Measurements from ENCODE around the gene ACOX1. TPM values are rescaled to one million over a fixed set of nuclear protein-coding genes. Genes with fewer than 3 reads are reported as not detected.

Gene ACOX1
- total and polyA plus RNA-seq, 2 experiments from 2014 or later: 17.4 to 36.3 TPM

GRCh38 chr17:75965468-75965867 is 13.5 kb downstream of the ACOX1 start:
- TF ChIP-seq EZH2phosphoT487 (IDR thresholded peaks at IDR 0.05; ENCODE audit: insufficient read depth, low read depth) (no peak), EZH2 (IDR thresholded peaks at IDR 0.05; ENCODE audit: insufficient read depth, poor library complexity, severe bottlenecking) (no peak)
- no peak overlapping the region for H3K27ac ChIP-seq
- 95 to 96% methylated on average over 6 of the region's 6 CpGs for WGBS, 2 experiments (ENCODE audit: low coverage in 1 of 2, low lambda C conversion rate in 2 of 2, missing lambda C conversion rate in 2 of 2)
- H4K20me1 ChIP-seq (ENCODE audit: insufficient read depth): no peaks in the 10 kb centered on the region
- H3K9me2 ChIP-seq (ENCODE audit: insufficient read depth): no peaks in the 10 kb centered on the region
- H3K9me3 ChIP-seq (ENCODE audit: low read depth): no peaks in the 10 kb centered on the region
- no peak for DNase-seq
- H3K9ac ChIP-seq: no peak overlapping the region
- H3K27me3 ChIP-seq (replicated peaks; ENCODE audit: insufficient read depth): no peaks in the 10 kb centered on the region
- H3K4me2 ChIP-seq (ENCODE audit: unreplicated experiment): no peak overlapping the region
- peaks cover 90% of the 10 kb centered on the region for H3K79me2 ChIP-seq (ENCODE audit: insufficient read depth)
- no peak overlapping the region for H3K4me3 ChIP-seq
- in situ Hi-C loops (cut with MboI): no loop called here
- H2AFZ ChIP-seq: no peak overlapping the region
- H3F3A ChIP-seq (ENCODE audit: insufficient read depth): peaks cover 9% of the 10 kb centered on the region; the same call in 1 of the 2 replicates
- H3K4me1 ChIP-seq (ENCODE audit: insufficient read depth): peaks cover 7% of the 10 kb centered on the region; the same call in 1 of the 2 replicates
- peaks cover 5% of the 10 kb centered on the region; the same call in 1 of the 2 replicates for H3K36me3 ChIP-seq (ENCODE audit: low read depth)

- Histone ChIP-seq H3K9me2 (ENCODE audit: insufficient read depth) (no peaks in the 10 kb centered on the region), H3K79me2 (ENCODE audit: insufficient read depth) (peaks cover 76% of the 10 kb centered on the region), H2AFZ (no peak overlapping the region), H4K20me1 (ENCODE audit: insufficient read depth) (no peaks in the 10 kb centered on the region), H3K4me2 (ENCODE audit: unreplicated experiment) (no peak overlapping the region), H3K4me1 (ENCODE audit: insufficient read depth) (no peaks in the 10 kb centered on the region), H3K27ac (no peak overlapping the region), H3K9ac (no peak overlapping the region), H3F3A (ENCODE audit: insufficient read depth) (no peaks in the 10 kb centered on the region), H3K27me3 (replicated peaks; ENCODE audit: insufficient read depth) (no peaks in the 10 kb centered on the region), H3K9me3 (ENCODE audit: low read depth) (no peaks in the 10 kb centered on the region), H3K36me3 (ENCODE audit: low read depth) (peaks cover 12% of the 10 kb centered on the region; the same call in 1 of the 2 replicates), H3K4me3 (no peak overlapping the region)
- TF ChIP-seq EZH2phosphoT487 (IDR thresholded peaks at IDR 0.05; ENCODE audit: insufficient read depth, low read depth) (no peak), EZH2 (IDR thresholded peaks at IDR 0.05; ENCODE audit: insufficient read depth, poor library complexity, severe bottlenecking) (no peak)
- no peak for DNase-seq
- in situ Hi-C loops (cut with MboI): no loop called here
- WGBS, 2 experiments (ENCODE audit: low coverage in 1 of 2, low lambda C conversion rate in 2 of 2, missing lambda C conversion rate in 2 of 2): 87 to 93% methylated on average over 11 of the region's 11 CpGs
These were observed 19.0 kb downstream of the ACOX1 start for GRCh38 chr17:75959839-75960511.

GRCh38 chr17:75959051-75959838 is 19.7 kb downstream of the ACOX1 start:
- no peak overlapping the region for H3K4me2 ChIP-seq (ENCODE audit: unreplicated experiment)
- no peaks in the 10 kb centered on the region for H3F3A ChIP-seq (ENCODE audit: insufficient read depth)
- no peaks in the 10 kb centered on the region for H3K9me3 ChIP-seq (ENCODE audit: low read depth)
- H2AFZ ChIP-seq: no peak overlapping the region
- TF ChIP-seq EZH2phosphoT487 (IDR thresholded peaks at IDR 0.05; ENCODE audit: insufficient read depth, low read depth) (no peak), EZH2 (IDR thresholded peaks at IDR 0.05; ENCODE audit: insufficient read depth, poor library complexity, severe bottlenecking) (no peak)
- H3K9ac ChIP-seq: no peak overlapping the region
- in situ Hi-C loops (cut with MboI): no loop called here
- 57 to 61% methylated on average over 8 of the region's 8 CpGs for WGBS, 2 experiments (ENCODE audit: low coverage in 1 of 2, low lambda C conversion rate in 2 of 2, missing lambda C conversion rate in 2 of 2)
- no peaks in the 10 kb centered on the region for H3K27me3 ChIP-seq (replicated peaks; ENCODE audit: insufficient read depth)
- H3K27ac ChIP-seq: no peak overlapping the region
- H3K4me1 ChIP-seq (ENCODE audit: insufficient read depth): no peaks in the 10 kb centered on the region
- peaks cover 69% of the 10 kb centered on the region for H3K79me2 ChIP-seq (ENCODE audit: insufficient read depth)
- no peak for DNase-seq
- H3K9me2 ChIP-seq (ENCODE audit: insufficient read depth): no peaks in the 10 kb centered on the region
- H3K36me3 ChIP-seq (ENCODE audit: low read depth): peaks cover 13% of the 10 kb centered on the region; the same call in 1 of the 2 replicates
- no peaks in the 10 kb centered on the region for H4K20me1 ChIP-seq (ENCODE audit: insufficient read depth)
- H3K4me3 ChIP-seq: no peak overlapping the region

- Histone ChIP-seq H3K9ac (no peak overlapping the region), H4K20me1 (ENCODE audit: insufficient read depth) (no peaks in the 10 kb centered on the region), H3K4me2 (ENCODE audit: unreplicated experiment) (no peak overlapping the region), H3K36me3 (ENCODE audit: low read depth) (peaks cover 69% of the 10 kb centered on the region), H3F3A (ENCODE audit: insufficient read depth) (peaks cover 4% of the 10 kb centered on the region; the same call in 1 of the 2 replicates), H3K27ac (peak overlapping the region; percentile 57), H3K27me3 (replicated peaks; ENCODE audit: insufficient read depth) (no peaks in the 10 kb centered on the region), H3K9me3 (ENCODE audit: low read depth) (no peaks in the 10 kb centered on the region), H3K4me3 (no peak overlapping the region), H3K4me1 (ENCODE audit: insufficient read depth) (peaks cover 9% of the 10 kb centered on the region), H3K79me2 (ENCODE audit: insufficient read depth) (no peaks in the 10 kb centered on the region), H2AFZ (no peak overlapping the region), H3K9me2 (ENCODE audit: insufficient read depth) (no peaks in the 10 kb centered on the region)
- in situ Hi-C loops (cut with MboI): no loop called here
- TF ChIP-seq EZH2phosphoT487 (IDR thresholded peaks at IDR 0.05; ENCODE audit: insufficient read depth, low read depth) (no peak), EZH2 (IDR thresholded peaks at IDR 0.05; ENCODE audit: insufficient read depth, poor library complexity, severe bottlenecking) (no peak)
- DNase-seq: peak; percentile 30
- WGBS, 2 experiments (ENCODE audit: low coverage in 1 of 2, low lambda C conversion rate in 2 of 2, missing lambda C conversion rate in 2 of 2): 90 to 93% methylated on average over 8 of the region's 8 CpGs
These were observed 28.0 kb downstream of the ACOX1 start for GRCh38 chr17:75950855-75951554.

Data from GM23248 (cell line).